ENCODE results near the gene ANGPTL1. TPM values are rescaled to one million over a fixed set of nuclear protein-coding genes. Genes with fewer than 3 reads are reported as not detected.

Gene ANGPTL1
- total and polyA plus RNA-seq, 2 of the 8 experiments (the other 6 are each of a cell fraction or from before 2014, with no cell fraction given): not detected

- no peak overlapping the region for H3K23ac ChIP-seq (ENCODE audit: insufficient read length)
- no peak overlapping the region for H3K4me2 ChIP-seq (ENCODE audit: insufficient read depth in 1 of 2, low read depth in 2 of 2, low read length in 2 of 2)
- H4K91ac ChIP-seq (replicated peaks; ENCODE audit: insufficient read length, low read length): no peak overlapping the region
- no peak overlapping the region for H3K4ac ChIP-seq (replicated peaks; ENCODE audit: insufficient read length, low read depth, low read length)
- no peaks in the 10 kb centered on the region for H3K23me2 ChIP-seq (ENCODE audit: low read depth, low read length)
- no peak overlapping the region for H3K14ac ChIP-seq (ENCODE audit: insufficient read length)
- H2AFZ ChIP-seq (ENCODE audit: low read length): no peak overlapping the region
- DNase-seq (ENCODE audit: low read depth in 1 of 2, low spot score in 2 of 2): no peak
- no peak overlapping the region for H4K8ac ChIP-seq (ENCODE audit: extremely low read depth, insufficient read depth, low read length)
- H4K5ac ChIP-seq (ENCODE audit: insufficient read length, low read depth, low read length): no peak overlapping the region
- no peak overlapping the region for H3K9ac ChIP-seq (replicated peaks in 1 of 4; ENCODE audit: extremely low read depth in 1 of 4, low read depth in 3 of 4, low read length in 3 of 4)
- no peaks in the 10 kb centered on the region for H3K79me1 ChIP-seq (ENCODE audit: low read depth, low read length)
- H3K36me3 ChIP-seq (ENCODE audit: control insufficient read depth in 2 of 4, insufficient read depth in 4 of 4, low read length in 3 of 4): no peaks in the 10 kb centered on the region
- H4K20me1 ChIP-seq (replicated peaks in 1 of 2; ENCODE audit: control insufficient read depth in 1 of 2, insufficient read depth in 2 of 2, low read length in 2 of 2): no peaks in the 10 kb centered on the region
- no peaks in the 10 kb centered on the region for H3K27me3 ChIP-seq (replicated peaks in 1 of 4; ENCODE audit: control insufficient read depth in 3 of 4, extremely low read depth in 1 of 4, insufficient read depth in 3 of 4, low read length in 3 of 4)
- POLR2A ChIA-PET (ENCODE audit: partially characterized antibody): interaction anchor here (0.7 to 1.0 kb wide), 2 partner anchors 54 to 206 kb away, joined by 3 read pairs; no protein-coding TSS in a partner anchor
- no peak overlapping the region for H3K18ac ChIP-seq (ENCODE audit: extremely low read depth, low read length)
- no peak for TF ChIP-seq POU5F1 (IDR thresholded peaks at IDR 0.05; ENCODE audit: low read depth, low read length)
- TF ChIP-seq KDM4A (IDR thresholded peaks at IDR 0.05; ENCODE audit: low read depth, low read length, severe bottlenecking): no peak
- TF ChIP-seq TAF1 (IDR thresholded peaks at IDR 0.05; ENCODE audit: low read depth, low read length): no peak
- no peak for TF ChIP-seq CTBP2 (IDR thresholded peaks at IDR 0.05; ENCODE audit: borderline replicate concordance, insufficient read depth, insufficient read length, low read length)
- no peak for TF ChIP-seq NANOG (IDR thresholded peaks at IDR 0.05; ENCODE audit: insufficient read depth, low read depth, low read length, poor library complexity, severe bottlenecking)
- no peak for TF ChIP-seq BCL11A (IDR thresholded peaks at IDR 0.05; ENCODE audit: low read depth in 2 of 2, low read length in 2 of 2)
- TF ChIP-seq RAD21 (IDR thresholded peaks at IDR 0.05 in 1 of 2, conservative IDR thresholded peaks at IDR 0.05 in 1 of 2; ENCODE audit: low read depth in 2 of 2, low read length in 2 of 2): no peak
- no peak for TF ChIP-seq FOSL1 (IDR thresholded peaks at IDR 0.05; ENCODE audit: insufficient read depth, low read depth, low read length)
- H2BK120ac ChIP-seq (replicated peaks; ENCODE audit: low read depth, low read length): no peak overlapping the region
- H2BK12ac ChIP-seq (ENCODE audit: low read depth, low read length): no peak overlapping the region
- H2BK5ac ChIP-seq (ENCODE audit: low read depth, low read length): no peak overlapping the region
- H2BK15ac ChIP-seq (ENCODE audit: low read length): no peak overlapping the region
- H2BK20ac ChIP-seq (ENCODE audit: low read length): no peak overlapping the region
- H3K56ac ChIP-seq (replicated peaks; ENCODE audit: insufficient read length, low read depth, low read length): no peak overlapping the region
- no peaks in the 10 kb centered on the region for H3K9me3 ChIP-seq (ENCODE audit: insufficient read depth in 2 of 2, low read depth in 1 of 2, low read length in 1 of 2)
- H3K27ac ChIP-seq (ENCODE audit: low read depth, low read length): no peak overlapping the region
- WGBS, 2 experiments (ENCODE audit: extremely low coverage in 1 of 2, insufficient coverage in 1 of 2, insufficient read length in 1 of 2, insufficient replicate concordance in 2 of 2, low coverage in 1 of 2, low lambda C conversion rate in 2 of 2, missing lambda C conversion rate in 1 of 2): 100% methylated on average over 2 of the region's 2 CpGs; no CpG with 5 or more reads in 1 of the 2 experiments
- no peaks in the 10 kb centered on the region for H3K4me1 ChIP-seq (replicated peaks in 1 of 4; ENCODE audit: control insufficient read depth in 3 of 4, insufficient read depth in 4 of 4, low read length in 3 of 4)
- no peak for FAIRE-seq
- H3K79me2 ChIP-seq (ENCODE audit: control insufficient read depth in 1 of 2, insufficient read depth in 2 of 2, low read length in 2 of 2): no peaks in the 10 kb centered on the region
- CTCF ChIA-PET (ENCODE audit: partially characterized antibody): interaction anchor here (1.0 to 1.2 kb wide), 2 partner anchors 102 to 275 kb away, joined by 3 to 4 read pairs; no protein-coding TSS in a partner anchor
- no peak overlapping the region for H3K4me3 ChIP-seq (ENCODE audit: extremely low read depth in 1 of 4, insufficient read depth in 2 of 4, low read depth in 3 of 4, low read length in 4 of 4)
- no peak overlapping the region for H2AK5ac ChIP-seq (ENCODE audit: low read depth, low read length)
These were observed 52.5 kb downstream of the ANGPTL1 start for GRCh38 chr1:178818416-178818815.

All from H1 (cell line).